Hematopoietic multipotent progenitor cell (in vitro differentiated cells): ENCODE results near the gene SLC6A9. TPM values are rescaled to one million over a fixed set of nuclear protein-coding genes. Genes with fewer than 3 reads are reported as not detected.
A peak's percentile ranks its signal among the peaks of the same experiment; 100 is the strongest.

Source experiments
- DNase-seq, 3 donors: peaks; one replicate each; pipeline ENCODE4 v3.0.0-alpha.2; 2011 to 2015; ENCODE audit warnings: low read depth in 2 of 3, low spot score in 2 of 3
- total RNA-seq: library from RNA; depleted of rRNA; stranded (reverse); fragments of >200 nt; gene quantifications from one replicate; pipeline ENCODE4 v1.2.3, GENCODE V29; 2012

SLC6A9 gene
- total RNA-seq = 0.81 TPM

- peak in 1 of 3 donors; percentile 37 for DNase-seq
Observed at GRCh38 chr1:44031252-44032169, at the start of gene SLC6A9. TSS of gene SLC6A9 (minus strand) at chr1:44031462. CDS start at chr1:44024277, 7,185 bp downstream.

- DNase-seq = no peak
Observed at GRCh38 chr1:44079566-44079965, 48.3 kb upstream of the SLC6A9 start.

- no peak for DNase-seq
Observed at GRCh38 chr1:44078104-44078503, 46.8 kb upstream of the SLC6A9 start.

- no peak for DNase-seq
Observed at GRCh38 chr1:44077421-44077820, 46.2 kb upstream of the SLC6A9 start.

GRCh38 chr1:44076066-44076465, 44.8 kb upstream of the SLC6A9 start:
- DNase-seq = no peak

- DNase-seq = no peak
Observed at GRCh38 chr1:44074415-44074814, 43.2 kb upstream of the SLC6A9 start.

GRCh38 chr1:44073528-44073927, 42.3 kb upstream of the SLC6A9 start:
- no peak for DNase-seq

- DNase-seq = no peak
Observed at GRCh38 chr1:44072821-44073220, 41.6 kb upstream of the SLC6A9 start.

- DNase-seq = peak in 2 of 3 donors; percentile 52 to 64
Observed at GRCh38 chr1:44072204-44072603, 40.9 kb upstream of the SLC6A9 start.

- DNase-seq = no peak
Observed at GRCh38 chr1:44071461-44071860, 40.2 kb upstream of the SLC6A9 start.

- DNase-seq = peak in 2 of 3 donors; percentile 50 to 83
Observed at GRCh38 chr1:44068442-44068921, 37.2 kb upstream of the SLC6A9 start.

- no peak for DNase-seq
Observed at GRCh38 chr1:44067266-44068250, 36.3 kb upstream of the SLC6A9 start.

- no peak for DNase-seq
Observed at GRCh38 chr1:44062656-44063179, 31.5 kb upstream of the SLC6A9 start.

GRCh38 chr1:44061857-44062256, 30.6 kb upstream of the SLC6A9 start:
- no peak for DNase-seq

- no peak for DNase-seq
Observed at GRCh38 chr1:44060830-44061267, 29.6 kb upstream of the SLC6A9 start.

- DNase-seq = no peak
Observed at GRCh38 chr1:44059664-44060355, 28.5 kb upstream of the SLC6A9 start.

- DNase-seq = no peak
Observed at GRCh38 chr1:44059212-44059611, 27.9 kb upstream of the SLC6A9 start.

- no peak for DNase-seq
Observed at GRCh38 chr1:44057293-44057692, 26.0 kb upstream of the SLC6A9 start.

- DNase-seq = no peak
Observed at GRCh38 chr1:44053394-44053793, 22.1 kb upstream of the SLC6A9 start.

- no peak for DNase-seq
Observed at GRCh38 chr1:44050261-44050660, 19.0 kb upstream of the SLC6A9 start.
